Activated CD4-positive, alpha-beta T cell treated with anti-CD3 and anti-CD28 coated beads for 1 hour (primary cell): ENCODE measurements around the gene MED27.

Source experiments
- DNase-seq: peaks from one replicate; pipeline ENCODE4 v3.0.0-alpha.2; 2020

MED27 gene

DNA sequence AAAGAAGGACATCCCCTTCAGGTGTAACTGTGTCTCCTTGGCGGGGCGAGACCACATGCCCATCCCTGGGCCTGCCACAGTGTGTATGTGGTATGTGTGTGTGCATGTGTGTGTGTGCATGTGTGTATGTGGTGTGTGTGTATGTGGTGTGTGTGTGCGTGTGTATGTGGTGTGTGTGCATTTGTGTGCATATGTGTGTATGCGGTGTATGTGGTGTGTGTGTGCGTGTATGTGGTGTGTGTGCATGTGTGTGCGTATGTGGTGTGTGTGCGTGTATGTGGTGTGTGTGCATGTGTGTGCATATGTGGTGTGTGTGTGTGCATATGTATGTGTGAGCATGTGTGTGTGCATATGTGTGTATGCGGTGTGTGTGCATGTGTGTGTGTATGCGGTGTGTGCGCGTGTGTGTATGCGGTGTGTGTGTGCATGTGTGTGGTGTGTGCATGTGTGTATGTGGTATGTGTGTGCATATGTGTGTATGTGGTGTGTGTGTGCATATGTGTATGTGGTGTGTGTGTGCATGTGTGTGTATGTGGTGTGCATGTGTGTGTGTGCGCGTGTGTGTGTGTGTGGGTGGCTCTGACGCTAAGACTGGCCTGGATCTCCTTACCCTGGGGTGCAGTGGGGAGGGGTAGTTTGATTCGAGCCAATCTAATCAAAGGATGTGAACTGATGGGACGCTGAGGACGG is 231.9 kb downstream of the MED27 start:
- no peak for DNase-seq

GRCh38 chr9:131845305-131846298 is 234.1 kb downstream of the MED27 start:
- no peak for DNase-seq

GRCh38 chr9:131844745-131845118 is 234.9 kb downstream of the MED27 start:
- DNase-seq: no peak

GRCh38 chr9:131843989-131844744 is 235.5 kb downstream of the MED27 start:
- no peak for DNase-seq

- no peak for DNase-seq
These were observed 237.8 kb downstream of the MED27 start for GRCh38 chr9:131841765-131842318.

GRCh38 chr9:131840751-131841702 is 238.6 kb downstream of the MED27 start:
- no peak for DNase-seq

- DNase-seq: no peak
These were observed 239.4 kb downstream of the MED27 start for GRCh38 chr9:131840220-131840619.

GRCh38 chr9:131839281-131840084 is 240.2 kb downstream of the MED27 start:
- DNase-seq: peak; percentile 15

GRCh38 chr9:131838530-131839280 is 241.0 kb downstream of the MED27 start:
- no peak for DNase-seq

- no peak for DNase-seq
These were observed 241.8 kb downstream of the MED27 start for GRCh38 chr9:131837836-131838235.

DNA sequence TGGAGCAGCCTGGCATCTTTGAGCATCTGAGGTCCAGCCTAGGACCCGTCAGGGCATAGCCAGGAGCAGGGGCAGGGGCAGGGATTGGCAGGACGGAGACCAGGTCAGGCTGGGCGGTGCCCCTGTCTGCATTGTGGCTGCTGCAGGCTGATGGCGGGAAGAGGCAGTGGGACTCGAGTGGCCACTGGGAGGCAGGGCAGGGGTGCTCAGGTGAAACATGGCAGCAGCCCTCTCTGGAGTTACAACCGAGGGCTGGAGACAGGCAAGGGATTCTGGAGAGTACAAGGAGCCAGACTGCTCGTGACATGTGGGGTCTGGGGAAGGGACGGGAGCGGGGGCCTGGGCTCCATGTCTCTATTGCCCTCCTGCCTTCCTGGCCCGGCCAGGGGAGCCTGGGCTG is 242.4 kb downstream of the MED27 start:
- no peak for DNase-seq

GRCh38 chr9:131836607-131837315 is 242.9 kb downstream of the MED27 start:
- DNase-seq: no peak

DNA sequence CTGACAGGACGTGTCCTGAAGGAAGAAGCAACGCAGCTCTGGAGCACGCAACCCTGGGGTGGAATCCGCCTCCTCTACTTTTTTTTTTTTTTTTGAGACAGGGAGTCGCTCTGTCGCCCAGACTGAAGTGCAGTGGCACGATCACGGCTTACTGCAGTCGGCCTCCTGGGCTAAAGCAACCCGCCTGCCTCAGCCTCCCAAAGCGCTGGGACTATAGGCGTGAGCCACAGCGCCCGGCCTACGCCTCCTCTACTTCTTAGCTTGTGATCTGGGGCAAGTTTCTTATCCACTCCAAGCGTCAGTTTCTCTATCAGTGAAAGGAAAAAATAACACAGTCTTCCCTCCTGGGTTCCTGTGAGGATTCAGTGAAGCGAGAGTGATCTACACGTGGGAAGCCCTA is 243.6 kb downstream of the MED27 start:
- no peak for DNase-seq

DNA sequence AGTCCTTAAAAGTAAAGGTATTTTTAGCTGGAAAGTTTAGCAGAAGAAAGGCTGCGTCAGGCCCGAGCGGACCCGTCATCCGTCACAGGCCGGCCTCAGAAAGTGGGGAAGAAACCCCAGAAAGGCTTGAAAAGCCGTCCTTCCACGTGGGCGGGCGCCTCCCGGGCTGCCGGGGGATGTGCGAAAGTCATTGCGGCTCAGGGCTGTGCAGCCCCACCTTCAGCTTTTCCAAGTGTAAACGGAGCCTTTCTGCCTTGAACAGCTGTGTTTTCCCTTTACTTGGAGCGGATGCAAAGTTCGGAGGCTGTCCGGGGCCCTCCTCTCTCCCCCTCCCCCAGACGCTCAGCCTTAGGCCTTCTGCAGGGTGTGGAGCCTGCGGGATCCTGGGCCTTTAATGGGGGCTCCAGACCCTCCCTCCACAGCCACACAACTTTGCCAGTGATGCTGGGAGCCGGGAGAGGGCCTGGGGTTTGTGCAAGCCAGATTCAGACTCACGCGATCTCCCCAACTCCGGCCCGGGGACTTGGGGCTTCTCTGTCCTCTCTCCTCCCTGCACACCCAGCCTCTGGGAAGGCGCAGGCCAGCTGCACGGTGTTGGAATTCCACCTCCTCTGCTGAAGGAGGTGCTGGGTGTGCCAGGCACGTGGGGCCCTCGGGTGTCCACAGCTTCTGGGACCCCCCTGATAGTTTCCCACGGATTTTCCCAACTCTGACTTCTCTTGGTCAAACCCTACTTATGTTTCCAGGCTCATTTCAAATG is 244.3 kb downstream of the MED27 start:
- no peak for DNase-seq

DNA sequence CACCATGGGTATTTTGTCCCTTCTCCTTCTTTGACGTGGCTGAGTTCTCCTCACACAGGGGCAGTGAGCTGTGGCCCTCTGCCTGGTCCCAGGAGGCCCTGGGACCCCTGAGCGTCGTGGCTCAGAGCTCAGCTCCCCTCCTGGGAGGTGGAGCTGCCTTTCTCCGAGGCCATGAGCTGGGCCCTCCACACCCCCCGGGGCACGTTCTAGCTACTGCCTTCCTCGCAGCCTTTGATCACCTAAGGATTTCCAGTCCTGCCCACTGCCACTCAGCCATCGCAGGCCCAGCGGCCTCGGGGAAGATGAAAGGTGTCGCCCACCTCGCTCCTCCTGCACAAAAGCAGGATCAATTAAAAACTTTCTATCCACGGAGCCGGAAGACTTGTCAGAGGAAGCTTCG is 244.9 kb downstream of the MED27 start:
- DNase-seq: no peak

DNA sequence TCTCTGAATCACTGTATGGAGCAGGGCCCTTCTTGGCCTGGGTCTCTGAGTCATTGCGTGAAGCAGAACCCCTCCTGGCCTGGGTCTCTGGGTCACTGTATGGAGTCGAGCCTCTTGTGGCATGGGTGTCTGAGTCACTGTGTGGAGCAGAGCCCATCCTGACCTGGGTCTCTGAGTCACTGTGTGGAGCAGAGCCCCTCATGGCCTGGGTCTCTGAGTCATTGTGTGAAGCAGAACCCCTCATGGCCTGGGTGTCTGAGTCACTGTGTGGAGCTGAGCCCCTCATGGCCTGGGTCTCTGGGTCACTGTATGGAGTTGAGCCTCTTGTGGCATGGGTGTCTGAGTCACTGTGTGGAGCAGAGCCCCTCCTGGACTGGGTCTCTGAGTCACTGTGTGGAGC is 245.8 kb downstream of the MED27 start:
- DNase-seq: no peak

DNA sequence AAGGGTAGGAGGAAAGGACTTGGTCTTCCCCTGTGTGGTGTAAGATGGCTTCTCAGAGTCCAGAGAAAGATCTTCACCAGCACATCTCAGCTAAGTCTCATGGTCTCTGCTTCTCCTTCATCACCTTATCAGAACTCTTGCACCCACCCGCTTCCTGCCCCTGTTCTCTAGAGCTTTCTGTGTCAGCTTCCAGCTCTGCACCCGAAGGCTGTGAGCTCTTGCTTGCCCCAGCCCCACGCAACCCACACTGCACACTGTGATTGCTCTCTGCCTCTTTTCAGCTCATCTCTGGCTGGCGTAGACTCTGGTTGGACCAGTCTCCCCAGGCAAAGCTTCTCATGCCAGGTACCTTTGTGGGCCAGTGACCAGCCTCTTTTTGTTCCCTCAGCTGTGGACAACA is 246.6 kb downstream of the MED27 start:
- DNase-seq: no peak

DNA sequence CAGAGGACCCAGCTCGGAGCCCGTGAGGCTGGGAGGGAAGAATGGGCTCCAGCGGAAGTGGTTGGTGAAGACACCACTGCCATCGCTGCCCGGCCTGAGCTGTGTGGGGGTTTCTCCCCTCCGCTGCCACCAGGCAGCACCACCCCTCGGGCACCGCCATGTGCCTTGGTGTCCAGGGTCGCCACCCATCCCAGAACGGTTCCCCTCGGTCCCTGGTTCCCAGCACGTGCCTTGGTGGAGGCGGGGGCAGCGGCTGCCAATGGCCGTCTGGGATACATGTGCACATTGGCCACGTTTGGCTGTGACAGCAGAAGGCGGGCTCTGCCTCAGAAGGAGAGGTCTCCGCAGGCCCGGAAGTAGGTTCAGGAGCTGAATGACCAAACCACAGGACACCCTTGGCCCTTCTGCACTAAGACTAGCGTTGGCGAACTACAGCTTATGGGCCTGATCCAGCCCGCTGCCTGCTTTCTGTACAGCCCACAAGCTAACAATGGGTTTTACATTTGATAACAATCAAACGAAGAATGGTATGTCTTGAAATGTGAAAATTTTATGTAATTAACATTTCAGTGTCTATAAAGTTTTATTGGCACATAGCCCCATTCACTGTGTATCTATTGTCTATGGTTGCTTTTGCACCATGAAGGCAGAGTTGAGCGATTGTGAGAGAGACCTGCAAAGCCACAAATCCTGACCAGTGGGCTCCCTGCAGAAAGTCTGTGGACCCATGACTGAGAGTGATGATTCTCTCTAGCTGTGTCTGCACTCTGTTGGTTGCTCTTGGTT is 248.1 kb downstream of the MED27 start:
- no peak for DNase-seq
